ENCODE results near the gene HHIPL1.

The HHIPL1 gene

GRCh38 chr14:99624024-99624423 is 20.9 kb upstream of the HHIPL1 start:
- Histone ChIP-seq H3K9me3 (ENCODE audit: severe bottlenecking) (no peaks in the 10 kb centered on the region), H3K27ac (no peak overlapping the region), H3K36me3 (no peaks in the 10 kb centered on the region), H3K4me3 (ENCODE audit: low read depth, low read length) (no peak overlapping the region), H3K27me3 (ENCODE audit: insufficient read depth, low read depth, severe bottlenecking) (no peaks in the 10 kb centered on the region)
- no peak for TF ChIP-seq CTCF (IDR thresholded peaks at IDR 0.05; ENCODE audit: low read depth, low read length)
- no peak for DNase-seq

- Histone ChIP-seq H3K9me3 (ENCODE audit: severe bottlenecking) (no peaks in the 10 kb centered on the region), H3K27me3 (ENCODE audit: insufficient read depth, low read depth, severe bottlenecking) (no peaks in the 10 kb centered on the region), H3K4me3 (ENCODE audit: low read depth, low read length) (no peak overlapping the region), H3K27ac (no peak overlapping the region), H3K36me3 (no peaks in the 10 kb centered on the region)
- TF ChIP-seq CTCF (IDR thresholded peaks at IDR 0.05; ENCODE audit: low read depth, low read length): no peak
- no peak for DNase-seq
Measured at GRCh38 chr14:99624971-99625370, 20.0 kb upstream of the HHIPL1 start.

GRCh38 chr14:99625476-99625875 is 19.5 kb upstream of the HHIPL1 start:
- no peaks in the 10 kb centered on the region for H3K9me3 ChIP-seq (ENCODE audit: severe bottlenecking)
- H3K4me3 ChIP-seq (ENCODE audit: low read depth, low read length): no peak overlapping the region
- TF ChIP-seq CTCF (IDR thresholded peaks at IDR 0.05; ENCODE audit: low read depth, low read length): no peak
- DNase-seq: no peak
- no peaks in the 10 kb centered on the region for H3K27me3 ChIP-seq (ENCODE audit: insufficient read depth, low read depth, severe bottlenecking)
- no peaks in the 10 kb centered on the region for H3K36me3 ChIP-seq
- no peak overlapping the region for H3K27ac ChIP-seq

- DNase-seq: no peak
- H3K36me3 ChIP-seq: no peaks in the 10 kb centered on the region
- H3K9me3 ChIP-seq (ENCODE audit: severe bottlenecking): no peaks in the 10 kb centered on the region
- TF ChIP-seq CTCF (IDR thresholded peaks at IDR 0.05; ENCODE audit: low read depth, low read length): no peak
- no peak overlapping the region for H3K27ac ChIP-seq
- H3K27me3 ChIP-seq (ENCODE audit: insufficient read depth, low read depth, severe bottlenecking): no peaks in the 10 kb centered on the region
- no peak overlapping the region for H3K4me3 ChIP-seq (ENCODE audit: low read depth, low read length)
Measured at GRCh38 chr14:99626041-99626648, 18.8 kb upstream of the HHIPL1 start.

GRCh38 chr14:99627100-99627499 is 17.8 kb upstream of the HHIPL1 start:
- Histone ChIP-seq H3K27me3 (ENCODE audit: insufficient read depth, low read depth, severe bottlenecking) (no peaks in the 10 kb centered on the region), H3K27ac (no peak overlapping the region), H3K4me3 (ENCODE audit: low read depth, low read length) (no peak overlapping the region), H3K9me3 (ENCODE audit: severe bottlenecking) (no peaks in the 10 kb centered on the region), H3K36me3 (no peaks in the 10 kb centered on the region)
- no peak for DNase-seq
- no peak for TF ChIP-seq CTCF (IDR thresholded peaks at IDR 0.05; ENCODE audit: low read depth, low read length)

Data from WERI-Rb-1 (cell line).